VCaP (cell line): ENCODE results near the gene RING1.
A peak's percentile ranks its signal among the peaks of the same experiment; 100 is the strongest.

Experiments
- H3K27ac ChIP-seq: fragments of 450-650 bp; 2 replicates; pipeline ENCODE4 v1.5.1; 2017
- CTCF ChIP-seq: fragments of 450-650 bp; conservative IDR thresholded peaks from 2 replicates; pipeline ENCODE4 v1.5.1; 2017; ENCODE audit warnings: mild to moderate bottlenecking, moderate library complexity

RING1 gene

GRCh38 chr6:33201147-33201545 is 7.2 kb upstream of the RING1 start:
- peak; percentile 19; the same call in 1 of the 2 replicates for TF ChIP-seq CTCF
- H3K27ac ChIP-seq, result peak overlapping the region; percentile 99

- H3K27ac ChIP-seq, result peak overlapping the region; percentile 99
- no peak for TF ChIP-seq CTCF
Measured at GRCh38 chr6:33201935-33202334, 6.4 kb upstream of the RING1 start.

- no peak overlapping the region; the same call in 1 of the 2 replicates for H3K27ac ChIP-seq
- no peak for TF ChIP-seq CTCF
Measured at GRCh38 chr6:33202799-33203198, 5.5 kb upstream of the RING1 start.

GRCh38 chr6:33203443-33204164 is 4.7 kb upstream of the RING1 start:
- TF ChIP-seq CTCF, result no peak
- peak overlapping the region; percentile 71; the same call in 1 of the 2 replicates for H3K27ac ChIP-seq

GRCh38 chr6:33204165-33204414 is 4.2 kb upstream of the RING1 start:
- TF ChIP-seq CTCF, result no peak
- peak overlapping the region; percentile 71; the same call in 1 of the 2 replicates for H3K27ac ChIP-seq

GRCh38 chr6:33204415-33205190 is 3.7 kb upstream of the RING1 start, which contains the start of gene HSD17B8:
TSS of gene HSD17B8 (plus strand) at chr6:33204655. CDS start at chr6:33204669, 14 bp downstream.
- peak within 1 kb of the TSS; percentile 71 for H3K27ac ChIP-seq

More at GRCh38 chr6:33204415-33205190, 3.7 kb upstream of the RING1 start, which contains the start of gene HSD17B8:
- TF ChIP-seq CTCF, result no peak
